Transverse colon (tissue), 4 donors: ENCODE results near the gene YDJC.

ENCODE experiments used
- CTCF ChIP-seq, 5 experiments: fragments of 200-600 bp in 3 of 5; fragments of 450-650 bp in 2 of 5; sonication (generic) in 3 of 5; IDR thresholded peaks; 1 replicate in 2 of 5; 2 replicates in 3 of 5; pipeline ENCODE4 v1.5.1; 2016 to 2017; ENCODE audit warnings: antibody characterized with exemption in 5 of 5, inconsistent platforms in 3 of 5, mild to moderate bottlenecking in 2 of 5, moderate library complexity in 1 of 5
- EP300 ChIP-seq: sonication (generic); formaldehyde crosslinking; IDR thresholded peaks from one replicate; pipeline ENCODE4 v1.6.1; 2017; ENCODE audit warnings: antibody characterized with exemption, low read depth
- POLR2A ChIP-seq: fragments of 450-650 bp; IDR thresholded peaks from one replicate; pipeline ENCODE4 v1.6.1; 2016; ENCODE audit warnings: antibody characterized with exemption, mild to moderate bottlenecking, moderate library complexity
- POLR2AphosphoS5 ChIP-seq, 3 donors: sonication (generic); formaldehyde crosslinking; IDR thresholded peaks; one replicate each; pipeline ENCODE4 v1.6.1; 2016; ENCODE audit warnings: antibody characterized with exemption in 3 of 3

- TF ChIP-seq CTCF (IDR thresholded peaks at IDR 0.05) (no peak), POLR2AphosphoS5 (IDR thresholded peaks at IDR 0.05) (no peak), POLR2A (no peak), EP300 (no peak)
Measured at GRCh38 chr22:21663738-21664137, 33.9 kb upstream of the YDJC start.
